ENCODE results near the gene ZNF829. TPM values are rescaled to one million over a fixed set of nuclear protein-coding genes. Genes with fewer than 3 reads are reported as not detected.

The ZNF829 gene
- 1 to 10 TPM; 1.9 to 6.2 TPM for total RNA-seq
- polyA plus RNA-seq (2013, experiment 1 of 2): 2.3 TPM
- 2.5 TPM for polyA plus RNA-seq (2013, experiment 2 of 2)
- long read RNA-seq, experiment 1: 0 reads
- long read RNA-seq, experiment 2: 0 reads
- long read RNA-seq, experiment 3, partial matches to known transcripts: 2 of 6 reads
- long read RNA-seq, experiment 3, other reads (novel, unspliced or antisense): 2 of 6 reads
- long read RNA-seq, experiment 4: 0 reads

GRCh38 chr19:36915992-36916830 lies at the start of gene ZNF829, which contains the start of gene ZNF568:
Gene ZNF829, minus strand, starts transcription at chr19:36916291. Its CDS starts 1,124 bp downstream, at chr19:36915167.
Gene ZNF568, plus strand, starts transcription at chr19:36916332. Its CDS starts 6,439 bp downstream, at chr19:36922771.
- Histone ChIP-seq H3K9me3 (ENCODE audit: control insufficient read depth, low read length) (peaks cover 53% of the 10 kb centered on the region), H3K4me3 (ENCODE audit: low read length) (peak within 1 kb of the TSS; percentile 99), H3K4me1 (ENCODE audit: control insufficient read depth, insufficient read depth, low read length) (no peaks in the 10 kb centered on the region), H3K27ac (ENCODE audit: low read depth, low read length) (no peak within 1 kb of the TSS), H3K9ac (ENCODE audit: extremely low read depth, low read length, poor library complexity, severe bottlenecking) (peak within 1 kb of the TSS; percentile 68), H3K36me3 (ENCODE audit: control insufficient read depth, insufficient read depth, low read length) (peaks cover 31% of the 10 kb centered on the region), H3K27me3 (ENCODE audit: control insufficient read depth, insufficient read depth, low read length, poor library complexity, severe bottlenecking) (no peaks in the 10 kb centered on the region)
- Mint-ChIP-seq H3K4me3 (peak within 1 kb of the TSS; percentile 82), H3K9me3 (peaks cover 24% of the 10 kb centered on the region), H3K27ac (peak within 1 kb of the TSS; percentile 75), H3K36me3 (ENCODE audit: low read depth) (peaks cover 50% of the 10 kb centered on the region), H3K27me3 (ENCODE audit: insufficient read depth) (no peaks in the 10 kb centered on the region), H3K4me1 (peaks cover 9% of the 10 kb centered on the region)
- WGBS, 2 experiments (ENCODE audit: insufficient coverage in 1 of 2, insufficient read length in 1 of 2): 8 to 18% methylated on average over 45 to 57 of the region's 57 CpGs
- DNase-seq: peak; percentile 97
- TF ChIP-seq, protein P1, sequence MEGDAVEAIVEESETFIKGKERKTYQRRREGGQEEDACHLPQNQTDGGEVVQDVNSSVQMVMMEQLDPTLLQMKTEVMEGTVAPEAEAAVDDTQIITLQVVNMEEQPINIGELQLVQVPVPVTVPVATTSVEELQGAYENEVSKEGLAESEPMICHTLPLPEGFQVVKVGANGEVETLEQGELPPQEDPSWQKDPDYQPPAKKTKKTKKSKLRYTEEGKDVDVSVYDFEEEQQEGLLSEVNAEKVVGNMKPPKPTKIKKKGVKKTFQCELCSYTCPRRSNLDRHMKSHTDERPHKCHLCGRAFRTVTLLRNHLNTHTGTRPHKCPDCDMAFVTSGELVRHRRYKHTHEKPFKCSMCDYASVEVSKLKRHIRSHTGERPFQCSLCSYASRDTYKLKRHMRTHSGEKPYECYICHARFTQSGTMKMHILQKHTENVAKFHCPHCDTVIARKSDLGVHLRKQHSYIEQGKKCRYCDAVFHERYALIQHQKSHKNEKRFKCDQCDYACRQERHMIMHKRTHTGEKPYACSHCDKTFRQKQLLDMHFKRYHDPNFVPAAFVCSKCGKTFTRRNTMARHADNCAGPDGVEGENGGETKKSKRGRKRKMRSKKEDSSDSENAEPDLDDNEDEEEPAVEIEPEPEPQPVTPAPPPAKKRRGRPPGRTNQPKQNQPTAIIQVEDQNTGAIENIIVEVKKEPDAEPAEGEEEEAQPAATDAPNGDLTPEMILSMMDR (conservative IDR thresholded peaks at IDR 0.05): peak; percentile 78

GRCh38 chr19:36963280-36963679 lies 47.2 kb upstream of the ZNF829 start:
- no peak overlapping the region for H3K4me3 Mint-ChIP-seq
- H3K9me3 Mint-ChIP-seq: peaks cover 80% of the 10 kb centered on the region
- no peaks in the 10 kb centered on the region for H3K36me3 ChIP-seq (ENCODE audit: control insufficient read depth, insufficient read depth, low read length)
- TF ChIP-seq, protein P1 (conservative IDR thresholded peaks at IDR 0.05): no peak
- no peaks in the 10 kb centered on the region for H3K4me1 ChIP-seq (ENCODE audit: control insufficient read depth, insufficient read depth, low read length)
- no peak for DNase-seq
- H3K27ac Mint-ChIP-seq: no peak overlapping the region
- H3K9ac ChIP-seq (ENCODE audit: extremely low read depth, low read length, poor library complexity, severe bottlenecking): no peak overlapping the region
- no peaks in the 10 kb centered on the region for H3K4me1 Mint-ChIP-seq
- WGBS, 2 experiments (ENCODE audit: insufficient coverage in 1 of 2, insufficient read length in 1 of 2): 69 to 90% methylated on average over 1 to 2 of the region's 2 CpGs
- peaks cover 5% of the 10 kb centered on the region for H3K36me3 Mint-ChIP-seq (ENCODE audit: low read depth)
- H3K27me3 ChIP-seq (ENCODE audit: control insufficient read depth, insufficient read depth, low read length, poor library complexity, severe bottlenecking): no peaks in the 10 kb centered on the region
- no peak overlapping the region for H3K4me3 ChIP-seq (ENCODE audit: low read length)
- H3K27me3 Mint-ChIP-seq (ENCODE audit: insufficient read depth): no peaks in the 10 kb centered on the region
- no peak overlapping the region for H3K27ac ChIP-seq (ENCODE audit: low read depth, low read length)
- peaks cover 77% of the 10 kb centered on the region for H3K9me3 ChIP-seq (ENCODE audit: control insufficient read depth, low read length)

DNA sequence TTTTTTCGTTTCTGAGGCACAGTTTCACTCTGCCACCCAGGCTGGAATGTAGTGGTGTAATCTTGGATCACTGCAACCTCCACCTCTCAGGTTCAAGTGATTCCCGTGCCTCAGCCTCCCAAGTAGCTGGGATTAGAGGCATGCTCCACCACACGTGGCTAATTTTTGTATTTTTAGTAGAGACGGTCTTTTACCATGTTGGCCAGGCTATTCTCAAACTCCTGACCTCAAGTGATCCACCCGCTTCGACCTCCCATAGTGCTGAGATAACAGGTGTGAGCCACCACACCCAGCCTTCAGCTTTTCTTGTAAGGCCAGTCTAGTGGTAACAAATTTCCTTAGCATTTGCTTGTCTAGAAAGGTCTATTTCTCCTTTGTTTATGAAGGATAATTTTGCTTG lies 46.3 kb upstream of the ZNF829 start:
- Mint-ChIP-seq H3K36me3 (ENCODE audit: low read depth) (peaks cover 5% of the 10 kb centered on the region), H3K27me3 (ENCODE audit: insufficient read depth) (no peaks in the 10 kb centered on the region), H3K9me3 (peaks cover 84% of the 10 kb centered on the region), H3K4me1 (no peaks in the 10 kb centered on the region), H3K27ac (no peak overlapping the region), H3K4me3 (no peak overlapping the region)
- Histone ChIP-seq H3K4me1 (ENCODE audit: control insufficient read depth, insufficient read depth, low read length) (no peaks in the 10 kb centered on the region), H3K9me3 (ENCODE audit: control insufficient read depth, low read length) (peaks cover 71% of the 10 kb centered on the region), H3K9ac (ENCODE audit: extremely low read depth, low read length, poor library complexity, severe bottlenecking) (no peak overlapping the region), H3K27me3 (ENCODE audit: control insufficient read depth, insufficient read depth, low read length, poor library complexity, severe bottlenecking) (no peaks in the 10 kb centered on the region), H3K36me3 (ENCODE audit: control insufficient read depth, insufficient read depth, low read length) (no peaks in the 10 kb centered on the region), H3K27ac (ENCODE audit: low read depth, low read length) (no peak overlapping the region), H3K4me3 (ENCODE audit: low read length) (no peak overlapping the region)
- TF ChIP-seq, protein P1 (conservative IDR thresholded peaks at IDR 0.05): no peak
- no peak for DNase-seq
- WGBS, 2 experiments (ENCODE audit: insufficient coverage in 1 of 2, insufficient read length in 1 of 2): 76 to 86% methylated on average over 5 of the region's 6 CpGs
